Measurements from ENCODE around the gene GINS3.
A peak's percentile ranks its signal among the peaks of the same experiment; 100 is the strongest.
"Not testable (repeated sequence)": the region's sequence is repeated elsewhere in the genome, so short reads cannot be mapped to it uniquely, and the experiment has no call there.

GINS3 gene

DNA sequence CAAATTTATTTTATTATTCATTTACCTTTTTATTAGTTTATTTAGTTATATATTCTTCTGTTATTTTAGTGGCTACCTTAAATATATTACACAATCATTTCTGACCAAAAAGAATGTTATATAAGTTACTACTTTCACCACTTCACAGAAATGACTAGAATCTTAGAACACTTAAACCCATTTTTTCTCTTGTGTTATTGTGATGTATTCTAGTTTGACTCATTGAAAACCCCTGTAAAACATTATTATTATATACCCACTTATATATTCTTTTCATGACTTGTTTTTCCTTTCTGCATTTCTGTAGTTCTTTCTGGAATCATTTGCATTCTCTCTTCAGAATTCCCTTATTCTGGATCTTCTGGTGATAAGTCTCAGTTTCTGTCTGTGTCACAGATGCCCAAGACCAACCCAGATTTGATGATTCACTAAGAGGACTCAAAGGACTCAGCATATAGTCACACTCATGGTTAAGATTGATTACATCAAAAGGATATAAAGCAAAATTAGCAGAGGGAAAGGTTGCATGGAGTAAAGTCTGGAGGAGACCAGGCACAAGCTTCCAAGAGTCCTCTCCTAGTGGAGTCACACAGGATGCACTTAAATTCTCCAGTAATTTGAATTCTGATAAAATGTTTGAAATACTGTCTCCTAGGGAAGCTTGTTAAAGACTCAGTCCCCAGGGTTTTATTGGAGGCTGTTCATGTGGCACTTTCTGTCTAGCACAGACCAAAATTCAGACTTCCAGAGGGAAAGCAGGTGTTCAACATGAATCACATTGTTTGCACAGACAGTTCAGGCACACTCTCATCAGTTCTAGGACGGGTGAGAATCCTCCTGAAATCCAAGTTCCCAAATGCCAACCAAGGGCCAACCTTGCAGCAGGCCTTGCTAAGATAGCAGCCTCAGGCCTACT, 7.7 kb downstream of the GINS3 start:
- Histone ChIP-seq H4K8ac (ENCODE audit: low read length) (no peak overlapping the region), H2BK120ac (ENCODE audit: low read depth, low read length) (no peak overlapping the region), H3K18ac (ENCODE audit: low read depth in 1 of 2, low read length in 2 of 2) (no peak overlapping the region), H3K9me3 (ENCODE audit: control insufficient read depth, low read length) (no peaks in the 10 kb centered on the region), H3K36me3 (ENCODE audit: control insufficient read depth in 1 of 2, insufficient read depth in 2 of 2, low read depth in 1 of 2, low read length in 2 of 2) (peaks cover 0 to 8% of the 10 kb centered on the region in 2 experiments), H3K79me1 (replicated peaks; ENCODE audit: low read length, poor library complexity, severe bottlenecking) (peaks cover 11% of the 10 kb centered on the region), H3K27me3 (ENCODE audit: control insufficient read depth in 1 of 2, insufficient read depth in 1 of 2, low read length in 2 of 2) (no peaks in the 10 kb centered on the region), H3K27ac (ENCODE audit: low read length, poor library complexity, severe bottlenecking) (no peak overlapping the region), H2AFZ (ENCODE audit: low read depth, low read length) (peak overlapping the region; percentile 61), H3K23ac (ENCODE audit: low read length in 2 of 2) (no peak overlapping the region), H2AK5ac (ENCODE audit: low read length, severe bottlenecking) (no peak overlapping the region), H2BK15ac (ENCODE audit: low read depth, poor library complexity, severe bottlenecking) (no peak overlapping the region), H4K91ac (ENCODE audit: low read length) (no peak overlapping the region), H3K4me1 (ENCODE audit: control insufficient read depth, insufficient read depth, low read depth, low read length) (no peaks in the 10 kb centered on the region), H3K4me3 (ENCODE audit: insufficient read depth in 1 of 2, low read depth in 1 of 2, low read length in 2 of 2) (no peak overlapping the region), H3K14ac (ENCODE audit: low read length in 2 of 2) (no peak overlapping the region), H2BK5ac (ENCODE audit: low read depth, low read length, poor library complexity, severe bottlenecking) (no peak overlapping the region), H3K9ac (ENCODE audit: low read length) (no peak overlapping the region), H3K4me2 (ENCODE audit: low read length, poor library complexity, severe bottlenecking) (no peak overlapping the region), H2BK12ac (ENCODE audit: low read length in 2 of 2) (no peak overlapping the region), H3K4ac (ENCODE audit: low read depth in 1 of 2, low read length in 2 of 2) (no peak overlapping the region)
- WGBS, result 100% methylated on average over 1 of the region's 1 CpG
- no peak for DNase-seq

GRCh38 chr16:58401305-58401704, 9.0 kb downstream of the GINS3 start:
- not testable (repeated sequence) for H3K4me1 ChIP-seq (ENCODE audit: control insufficient read depth, insufficient read depth, low read depth, low read length); H2BK12ac ChIP-seq (ENCODE audit: low read length in 2 of 2); H3K23ac ChIP-seq (ENCODE audit: low read length in 2 of 2); H3K27me3 ChIP-seq (ENCODE audit: control insufficient read depth in 1 of 2, insufficient read depth in 1 of 2, low read length in 2 of 2); H3K4me3 ChIP-seq (ENCODE audit: insufficient read depth in 1 of 2, low read depth in 1 of 2, low read length in 2 of 2); H4K91ac ChIP-seq (ENCODE audit: low read length); H3K18ac ChIP-seq (ENCODE audit: low read depth in 1 of 2, low read length in 2 of 2); H4K8ac ChIP-seq (ENCODE audit: low read length); DNase-seq; H3K9ac ChIP-seq (ENCODE audit: low read length); H3K4me2 ChIP-seq (ENCODE audit: low read length, poor library complexity, severe bottlenecking); H3K9me3 ChIP-seq (ENCODE audit: control insufficient read depth, low read length); H3K4ac ChIP-seq (ENCODE audit: low read depth in 1 of 2, low read length in 2 of 2); H2BK15ac ChIP-seq (ENCODE audit: low read depth, poor library complexity, severe bottlenecking); H3K27ac ChIP-seq (ENCODE audit: low read length, poor library complexity, severe bottlenecking); H2BK120ac ChIP-seq (ENCODE audit: low read depth, low read length); H2BK5ac ChIP-seq (ENCODE audit: low read depth, low read length, poor library complexity, severe bottlenecking); H2AFZ ChIP-seq (ENCODE audit: low read depth, low read length); H2AK5ac ChIP-seq (ENCODE audit: low read length, severe bottlenecking); H3K14ac ChIP-seq (ENCODE audit: low read length in 2 of 2)
- Histone ChIP-seq H3K79me1 (replicated peaks; ENCODE audit: low read length, poor library complexity, severe bottlenecking) (peaks cover 11% of the 10 kb centered on the region), H3K36me3 (ENCODE audit: control insufficient read depth in 1 of 2, insufficient read depth in 2 of 2, low read depth in 1 of 2, low read length in 2 of 2) (peaks cover 0 to 11% of the 10 kb centered on the region in 2 experiments)
- 100% methylated on average over 2 of the region's 3 CpGs for whole genome bisulfite sequencing

GRCh38 chr16:58402796-58403195, 10.5 kb downstream of the GINS3 start:
- WGBS, result 96% methylated on average over 7 of the region's 7 CpGs
- Histone ChIP-seq H3K36me3 (ENCODE audit: control insufficient read depth in 1 of 2, insufficient read depth in 2 of 2, low read depth in 1 of 2, low read length in 2 of 2) (peaks cover 0 to 11% of the 10 kb centered on the region in 2 experiments), H3K9me3 (ENCODE audit: control insufficient read depth, low read length) (no peaks in the 10 kb centered on the region), H2BK12ac (ENCODE audit: low read length in 2 of 2) (no peak overlapping the region), H3K4me1 (ENCODE audit: control insufficient read depth, insufficient read depth, low read depth, low read length) (no peaks in the 10 kb centered on the region), H3K4ac (ENCODE audit: low read depth in 1 of 2, low read length in 2 of 2) (no peak overlapping the region), H3K18ac (ENCODE audit: low read depth in 1 of 2, low read length in 2 of 2) (no peak overlapping the region), H3K4me2 (ENCODE audit: low read length, poor library complexity, severe bottlenecking) (no peak overlapping the region), H3K4me3 (ENCODE audit: insufficient read depth in 1 of 2, low read depth in 1 of 2, low read length in 2 of 2) (no peak overlapping the region), H4K91ac (ENCODE audit: low read length) (no peak overlapping the region), H3K79me1 (replicated peaks; ENCODE audit: low read length, poor library complexity, severe bottlenecking) (peaks cover 11% of the 10 kb centered on the region), H2AK5ac (ENCODE audit: low read length, severe bottlenecking) (no peak overlapping the region), H4K8ac (ENCODE audit: low read length) (no peak overlapping the region), H3K23ac (ENCODE audit: low read length in 2 of 2) (no peak overlapping the region), H2BK120ac (ENCODE audit: low read depth, low read length) (no peak overlapping the region), H2AFZ (ENCODE audit: low read depth, low read length) (no peak overlapping the region), H3K14ac (ENCODE audit: low read length in 2 of 2) (no peak overlapping the region), H3K27ac (ENCODE audit: low read length, poor library complexity, severe bottlenecking) (no peak overlapping the region), H3K9ac (ENCODE audit: low read length) (no peak overlapping the region), H2BK5ac (ENCODE audit: low read depth, low read length, poor library complexity, severe bottlenecking) (no peak overlapping the region), H2BK15ac (ENCODE audit: low read depth, poor library complexity, severe bottlenecking) (no peak overlapping the region), H3K27me3 (ENCODE audit: control insufficient read depth in 1 of 2, insufficient read depth in 1 of 2, low read length in 2 of 2) (no peaks in the 10 kb centered on the region)
- DNase-seq, result no peak

DNA sequence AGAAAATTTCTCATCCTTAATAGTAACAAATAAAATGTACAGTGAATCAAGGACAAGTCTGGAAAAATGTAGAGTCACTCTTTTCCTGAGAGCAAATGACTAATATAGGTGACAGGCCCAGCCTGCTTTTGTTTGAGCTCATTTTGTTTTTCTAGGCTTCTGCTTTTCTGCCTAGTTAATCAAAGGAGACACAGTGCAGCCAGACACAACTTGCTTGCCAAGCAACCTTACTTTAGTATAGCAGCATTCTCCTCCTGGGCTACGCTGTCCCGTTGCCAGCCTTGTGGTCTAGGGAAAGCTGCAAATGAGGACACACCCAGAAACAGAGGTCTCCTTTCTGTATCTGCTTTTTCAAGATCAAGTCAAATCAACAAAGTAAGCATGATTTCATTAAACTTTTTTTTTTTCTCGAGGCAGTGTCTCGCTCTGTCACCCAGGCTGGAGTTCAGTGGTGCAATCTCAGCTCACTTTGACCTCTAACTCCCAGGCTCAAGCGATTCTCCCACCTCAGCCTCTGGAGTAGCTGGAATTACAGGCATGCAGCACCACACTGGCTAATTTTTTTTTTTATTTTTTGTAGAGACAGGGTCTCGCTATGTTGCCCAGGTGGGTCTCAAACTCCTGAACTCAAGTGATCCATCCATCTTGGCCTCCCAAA, 17.2 kb downstream of the GINS3 start:
- H3K9ac ChIP-seq (ENCODE audit: low read length), result peak overlapping the region; percentile 67
- H2BK5ac ChIP-seq (ENCODE audit: low read depth, low read length, poor library complexity, severe bottlenecking), result no peak overlapping the region
- no peak overlapping the region for H2BK15ac ChIP-seq (ENCODE audit: low read depth, poor library complexity, severe bottlenecking)
- no peak overlapping the region for H4K8ac ChIP-seq (ENCODE audit: low read length)
- no peak overlapping the region for H3K4me3 ChIP-seq (ENCODE audit: insufficient read depth in 1 of 2, low read depth in 1 of 2, low read length in 2 of 2)
- no peaks in the 10 kb centered on the region for H3K27me3 ChIP-seq (ENCODE audit: control insufficient read depth in 1 of 2, insufficient read depth in 1 of 2, low read length in 2 of 2)
- H3K79me1 ChIP-seq (replicated peaks; ENCODE audit: low read length, poor library complexity, severe bottlenecking), result no peaks in the 10 kb centered on the region
- H3K4ac ChIP-seq (ENCODE audit: low read depth in 1 of 2, low read length in 2 of 2), result no peak overlapping the region
- no peak overlapping the region for H2BK120ac ChIP-seq (ENCODE audit: low read depth, low read length)
- H3K23ac ChIP-seq (ENCODE audit: low read length in 2 of 2), result no peak overlapping the region
- no peak overlapping the region for H2AFZ ChIP-seq (ENCODE audit: low read depth, low read length)
- H2AK5ac ChIP-seq (ENCODE audit: low read length, severe bottlenecking), result no peak overlapping the region
- no peak overlapping the region for H4K91ac ChIP-seq (ENCODE audit: low read length)
- peaks cover 0 to 8% of the 10 kb centered on the region in 2 experiments for H3K36me3 ChIP-seq (ENCODE audit: control insufficient read depth in 1 of 2, insufficient read depth in 2 of 2, low read depth in 1 of 2, low read length in 2 of 2)
- DNase-seq, result no peak
- WGBS, result 95% methylated on average over 6 of the region's 6 CpGs
- no peak overlapping the region for H3K18ac ChIP-seq (ENCODE audit: low read depth in 1 of 2, low read length in 2 of 2)
- H3K27ac ChIP-seq (ENCODE audit: low read length, poor library complexity, severe bottlenecking), result no peak overlapping the region
- peaks cover 2% of the 10 kb centered on the region for H3K4me1 ChIP-seq (ENCODE audit: control insufficient read depth, insufficient read depth, low read depth, low read length)
- H3K14ac ChIP-seq (ENCODE audit: low read length in 2 of 2), result no peak overlapping the region
- no peak overlapping the region for H3K4me2 ChIP-seq (ENCODE audit: low read length, poor library complexity, severe bottlenecking)
- no peaks in the 10 kb centered on the region for H3K9me3 ChIP-seq (ENCODE audit: control insufficient read depth, low read length)
- no peak overlapping the region for H2BK12ac ChIP-seq (ENCODE audit: low read length in 2 of 2)
